Fibroblast of skin of left biceps (primary cell): ENCODE measurements around the gene AKT1.

Source experiments
- DNase-seq, 2 experiments: peaks; one replicate each; pipeline ENCODE4 v3.0.0-alpha.2; 2013; ENCODE audit warnings: low read depth in 2 of 2

Gene AKT1

GRCh38 chr14:104723651-104724406, 71.7 kb downstream of the AKT1 start, which contains the start of gene ADSS1:
Gene ADSS1 (plus strand): TSS chr14:104724229. CDS start chr14:104724271, 42 bp downstream.
- no peak for DNase-seq

DNA sequence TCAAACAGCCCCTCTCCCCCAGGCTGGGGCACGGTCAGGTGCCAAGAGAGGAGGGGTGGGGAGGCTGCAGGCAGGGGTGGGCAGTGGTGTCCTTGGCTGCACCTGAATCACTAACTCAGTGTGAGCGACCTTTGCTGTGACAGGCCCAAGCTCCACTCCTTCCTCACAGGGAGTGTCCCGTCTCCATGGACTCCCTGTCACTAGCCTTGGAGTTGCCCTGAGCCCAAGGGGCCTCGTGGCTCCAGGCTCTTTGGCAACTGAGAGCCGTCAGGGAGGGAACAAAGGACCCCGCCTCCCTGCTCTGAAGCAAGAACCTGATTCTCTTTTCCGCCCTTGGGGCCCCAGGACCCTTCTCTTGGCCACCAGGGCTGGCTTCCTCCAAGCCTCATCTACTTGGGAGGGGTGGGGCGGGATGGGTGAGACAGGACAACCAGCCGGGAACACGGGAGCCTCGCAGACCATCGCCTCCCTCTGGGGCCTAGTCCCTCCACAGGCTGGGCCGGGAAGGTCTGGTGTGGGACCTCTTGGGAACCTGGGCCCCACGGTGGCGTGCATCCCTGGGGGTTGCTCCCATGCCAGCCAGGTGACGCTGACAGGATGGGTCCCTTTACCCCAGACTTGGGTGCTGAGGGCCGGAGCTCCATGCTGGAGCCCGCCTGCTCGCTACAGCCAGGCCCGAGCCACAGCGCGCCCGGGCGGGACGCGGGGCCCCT, 72.5 kb downstream of the AKT1 start:
- DNase-seq: no peak

DNA sequence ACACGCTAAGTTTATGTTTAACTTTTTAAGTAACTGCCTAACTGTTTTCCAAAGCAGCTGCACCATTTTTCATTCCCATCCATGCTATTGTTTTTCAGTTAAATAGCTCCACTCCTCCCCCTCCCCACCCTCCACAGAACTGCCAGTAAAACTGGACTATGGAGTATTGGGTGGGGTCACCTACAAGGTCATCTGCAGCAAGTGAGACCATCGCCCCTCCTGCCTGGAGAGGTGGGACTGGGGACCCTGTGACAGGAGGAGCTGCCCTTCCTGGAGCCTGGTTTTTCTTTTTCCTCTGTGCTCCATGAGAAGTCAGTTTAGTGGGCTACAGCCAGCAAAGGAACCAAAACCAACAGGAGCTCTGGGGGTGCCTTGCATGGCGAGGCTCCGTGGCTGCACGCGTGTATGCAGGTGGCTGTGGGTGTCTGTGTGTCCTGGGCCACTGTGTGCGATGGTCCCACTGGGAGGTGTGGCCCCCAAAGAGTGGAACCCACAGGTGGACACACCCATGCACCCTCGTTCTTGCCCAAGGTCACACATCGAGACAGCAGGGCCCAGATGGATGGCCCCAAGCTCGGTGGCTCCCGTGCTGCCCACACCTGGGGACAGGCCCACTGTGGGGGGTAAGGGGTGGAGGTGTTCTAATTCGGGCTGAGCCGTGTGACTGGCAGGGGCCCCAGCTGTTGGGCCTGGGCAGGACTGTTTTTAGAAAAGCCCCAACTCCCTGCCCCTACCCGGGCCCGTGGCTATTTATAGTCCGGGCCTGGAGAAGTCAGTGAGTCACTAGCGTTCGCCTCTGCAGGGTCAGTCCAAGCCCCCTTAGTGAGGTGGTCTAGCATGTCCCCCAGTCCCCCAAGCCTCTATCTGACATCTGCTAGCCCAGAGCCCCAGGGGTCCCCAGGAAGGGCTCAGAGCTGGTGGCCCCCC, 73.8 kb downstream of the AKT1 start:
- DNase-seq: no peak
